ENCODE results near the gene SOAT2. TPM values are rescaled to one million over a fixed set of nuclear protein-coding genes. Genes with fewer than 3 reads are reported as not detected.

The SOAT2 gene
- total and polyA plus RNA-seq, 2 experiments from 2014 or later: 0.43 TPM; not detected in 1

DNA sequence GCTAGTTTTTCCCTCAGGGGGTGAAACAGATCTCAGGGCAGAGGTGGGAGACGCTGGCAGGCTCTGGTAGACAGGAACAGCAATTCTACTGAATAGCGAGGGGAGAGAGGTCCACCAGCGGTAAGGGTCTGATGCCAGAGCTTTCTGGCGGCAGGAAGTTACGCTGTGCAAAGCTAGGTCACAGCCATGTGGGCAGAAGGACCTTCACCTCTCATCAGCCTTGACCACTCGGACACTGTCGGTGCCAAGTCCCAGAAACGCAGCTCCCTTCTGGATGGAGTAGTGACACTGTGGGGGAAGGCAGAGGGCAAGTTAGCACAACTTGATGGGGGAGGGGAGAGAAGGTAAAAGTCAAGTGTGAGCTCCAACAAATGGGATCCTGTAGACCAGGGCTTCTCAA is 66.9 kb downstream of the SOAT2 start:
- Histone ChIP-seq H3K79me2 (ENCODE audit: insufficient read depth) (no peaks in the 10 kb centered on the region), H3K4me3 (no peak overlapping the region), H2AFZ (no peak overlapping the region), H3K9me3 (ENCODE audit: low read depth) (no peaks in the 10 kb centered on the region), H3K4me2 (ENCODE audit: unreplicated experiment) (no peak overlapping the region), H3K4me1 (ENCODE audit: insufficient read depth) (peaks cover 36% of the 10 kb centered on the region), H3F3A (ENCODE audit: insufficient read depth) (peaks cover 28% of the 10 kb centered on the region), H3K9ac (no peak overlapping the region), H3K9me2 (ENCODE audit: insufficient read depth) (no peaks in the 10 kb centered on the region), H4K20me1 (ENCODE audit: insufficient read depth) (no peaks in the 10 kb centered on the region), H3K27me3 (replicated peaks; ENCODE audit: insufficient read depth) (no peaks in the 10 kb centered on the region), H3K27ac (no peak overlapping the region), H3K36me3 (ENCODE audit: low read depth) (no peaks in the 10 kb centered on the region)
- DNase-seq: no peak
- in situ Hi-C loops (cut with MboI): no loop called here
- WGBS, 2 experiments (ENCODE audit: low coverage in 1 of 2, low lambda C conversion rate in 2 of 2, missing lambda C conversion rate in 2 of 2): 84 to 86% methylated on average over 8 of the region's 8 CpGs
- TF ChIP-seq EZH2phosphoT487 (IDR thresholded peaks at IDR 0.05; ENCODE audit: insufficient read depth, low read depth) (no peak), EZH2 (IDR thresholded peaks at IDR 0.05; ENCODE audit: insufficient read depth, poor library complexity, severe bottlenecking) (no peak)

- H3K4me2 ChIP-seq (ENCODE audit: unreplicated experiment): no peak overlapping the region
- no peaks in the 10 kb centered on the region for H3K9me2 ChIP-seq (ENCODE audit: insufficient read depth)
- H3K9ac ChIP-seq: no peak overlapping the region
- H4K20me1 ChIP-seq (ENCODE audit: insufficient read depth): no peaks in the 10 kb centered on the region
- in situ Hi-C loops (cut with MboI): no loop called here
- no peaks in the 10 kb centered on the region for H3K36me3 ChIP-seq (ENCODE audit: low read depth)
- no peaks in the 10 kb centered on the region for H3K79me2 ChIP-seq (ENCODE audit: insufficient read depth)
- no peak overlapping the region for H3K27ac ChIP-seq
- 81 to 87% methylated on average over 14 of the region's 14 CpGs for WGBS, 2 experiments (ENCODE audit: low coverage in 1 of 2, low lambda C conversion rate in 2 of 2, missing lambda C conversion rate in 2 of 2)
- H3K4me3 ChIP-seq: no peak overlapping the region
- H3K27me3 ChIP-seq (replicated peaks; ENCODE audit: insufficient read depth): no peaks in the 10 kb centered on the region
- H3K9me3 ChIP-seq (ENCODE audit: low read depth): no peaks in the 10 kb centered on the region
- DNase-seq: no peak
- no peak overlapping the region for H2AFZ ChIP-seq
- H3F3A ChIP-seq (ENCODE audit: insufficient read depth): peaks cover 33% of the 10 kb centered on the region
- peaks cover 42% of the 10 kb centered on the region for H3K4me1 ChIP-seq (ENCODE audit: insufficient read depth)
- TF ChIP-seq EZH2 (IDR thresholded peaks at IDR 0.05; ENCODE audit: insufficient read depth, poor library complexity, severe bottlenecking): no peak
Observed at GRCh38 chr12:53170876-53171724, 67.8 kb downstream of the SOAT2 start.

DNA sequence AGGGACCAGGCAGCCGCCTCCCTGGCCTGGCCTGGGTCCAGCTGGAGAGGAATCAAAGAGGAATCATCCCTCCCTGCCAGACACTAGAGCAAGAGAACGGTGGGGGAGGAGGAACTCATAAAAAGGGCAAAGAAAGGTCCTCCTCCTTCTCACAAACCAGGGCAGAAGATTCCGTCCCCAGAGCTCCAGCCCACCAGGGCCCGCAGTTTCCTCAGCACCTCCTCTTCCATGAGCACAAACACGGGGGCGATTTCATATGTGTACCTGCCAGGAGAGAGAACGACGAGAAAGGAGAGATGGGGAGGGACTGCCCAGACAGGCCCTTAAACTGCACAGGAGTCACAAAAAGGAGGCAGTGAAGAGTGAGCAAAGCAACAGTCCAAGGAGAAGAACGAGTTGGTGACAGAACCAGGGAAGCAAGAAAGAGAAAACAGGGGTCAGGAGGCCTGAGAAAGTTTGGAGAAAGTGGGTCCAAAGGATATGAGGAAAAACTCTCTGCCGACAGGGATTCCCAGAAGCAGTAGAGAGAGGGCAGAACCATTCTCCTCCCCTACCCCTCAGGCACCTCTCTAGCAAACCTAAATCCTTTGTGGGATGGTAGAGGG is 68.5 kb downstream of the SOAT2 start:
- H2AFZ ChIP-seq: no peak overlapping the region; the same call in 1 of the 2 replicates
- H3K4me1 ChIP-seq (ENCODE audit: insufficient read depth): peaks cover 42% of the 10 kb centered on the region
- 60 to 62% methylated on average over 10 of the region's 10 CpGs for WGBS, 2 experiments (ENCODE audit: low coverage in 1 of 2, low lambda C conversion rate in 2 of 2, missing lambda C conversion rate in 2 of 2)
- H3F3A ChIP-seq (ENCODE audit: insufficient read depth): peaks cover 33% of the 10 kb centered on the region
- no peaks in the 10 kb centered on the region for H3K9me3 ChIP-seq (ENCODE audit: low read depth)
- 0 out of 2 replicates have a peak overlapping the region, but pooled peaks have one; percentile 11 for H3K27ac ChIP-seq
- no peaks in the 10 kb centered on the region; the same call in 1 of the 2 replicates for H3K79me2 ChIP-seq (ENCODE audit: insufficient read depth)
- no peaks in the 10 kb centered on the region for H4K20me1 ChIP-seq (ENCODE audit: insufficient read depth)
- peak overlapping the region; percentile 30 for H3K4me2 ChIP-seq (ENCODE audit: unreplicated experiment)
- in situ Hi-C loops (cut with MboI): no loop called here
- H3K9ac ChIP-seq: no peak overlapping the region
- no peak for DNase-seq
- H3K4me3 ChIP-seq: no peak overlapping the region
- TF ChIP-seq EZH2phosphoT487 (IDR thresholded peaks at IDR 0.05; ENCODE audit: insufficient read depth, low read depth) (no peak), EZH2 (IDR thresholded peaks at IDR 0.05; ENCODE audit: insufficient read depth, poor library complexity, severe bottlenecking) (no peak)
- H3K27me3 ChIP-seq (replicated peaks; ENCODE audit: insufficient read depth): no peaks in the 10 kb centered on the region
- H3K36me3 ChIP-seq (ENCODE audit: low read depth): no peaks in the 10 kb centered on the region
- H3K9me2 ChIP-seq (ENCODE audit: insufficient read depth): no peaks in the 10 kb centered on the region

- no peaks in the 10 kb centered on the region for H4K20me1 ChIP-seq (ENCODE audit: insufficient read depth)
- peak overlapping the region; percentile 61 for H2AFZ ChIP-seq
- peaks cover 4% of the 10 kb centered on the region for H3K79me2 ChIP-seq (ENCODE audit: insufficient read depth)
- no peaks in the 10 kb centered on the region for H3K36me3 ChIP-seq (ENCODE audit: low read depth)
- H3K4me2 ChIP-seq (ENCODE audit: unreplicated experiment): peak overlapping the region; percentile 30
- H3K9me2 ChIP-seq (ENCODE audit: insufficient read depth): no peaks in the 10 kb centered on the region
- H3K9ac ChIP-seq: peak overlapping the region; percentile 15; the same call in 1 of the 2 replicates
- peaks cover 42% of the 10 kb centered on the region for H3K4me1 ChIP-seq (ENCODE audit: insufficient read depth)
- TF ChIP-seq EZH2phosphoT487 (IDR thresholded peaks at IDR 0.05; ENCODE audit: insufficient read depth, low read depth) (no peak), EZH2 (IDR thresholded peaks at IDR 0.05; ENCODE audit: insufficient read depth, poor library complexity, severe bottlenecking) (no peak)
- no peak overlapping the region for H3K4me3 ChIP-seq
- no peaks in the 10 kb centered on the region for H3K27me3 ChIP-seq (replicated peaks; ENCODE audit: insufficient read depth)
- 56 to 67% methylated on average over 11 of the region's 11 CpGs for WGBS, 2 experiments (ENCODE audit: low coverage in 1 of 2, low lambda C conversion rate in 2 of 2, missing lambda C conversion rate in 2 of 2)
- peak overlapping the region; percentile 61 for H3K27ac ChIP-seq
- in situ Hi-C loops (cut with MboI): no loop called here
- peaks cover 33% of the 10 kb centered on the region for H3F3A ChIP-seq (ENCODE audit: insufficient read depth)
- no peaks in the 10 kb centered on the region for H3K9me3 ChIP-seq (ENCODE audit: low read depth)
- DNase-seq: peak; percentile 91
Observed at GRCh38 chr12:53172352-53172751, 69.1 kb downstream of the SOAT2 start.

All from GM23248 (cell line).